GM18873 (cell line): ENCODE results near the gene SETD3.

Experiments
- ATAC-seq: cut with Tn5 transposase; IDR thresholded peaks from one replicate; pipeline ENCODE4 v1.9.1; 2021; ENCODE audit warnings: mild to moderate bottlenecking, moderate library complexity, moderate number of reproducible peaks; ENCODE audit not compliant: unreplicated experiment, low FRiP score

SETD3 gene

DNA sequence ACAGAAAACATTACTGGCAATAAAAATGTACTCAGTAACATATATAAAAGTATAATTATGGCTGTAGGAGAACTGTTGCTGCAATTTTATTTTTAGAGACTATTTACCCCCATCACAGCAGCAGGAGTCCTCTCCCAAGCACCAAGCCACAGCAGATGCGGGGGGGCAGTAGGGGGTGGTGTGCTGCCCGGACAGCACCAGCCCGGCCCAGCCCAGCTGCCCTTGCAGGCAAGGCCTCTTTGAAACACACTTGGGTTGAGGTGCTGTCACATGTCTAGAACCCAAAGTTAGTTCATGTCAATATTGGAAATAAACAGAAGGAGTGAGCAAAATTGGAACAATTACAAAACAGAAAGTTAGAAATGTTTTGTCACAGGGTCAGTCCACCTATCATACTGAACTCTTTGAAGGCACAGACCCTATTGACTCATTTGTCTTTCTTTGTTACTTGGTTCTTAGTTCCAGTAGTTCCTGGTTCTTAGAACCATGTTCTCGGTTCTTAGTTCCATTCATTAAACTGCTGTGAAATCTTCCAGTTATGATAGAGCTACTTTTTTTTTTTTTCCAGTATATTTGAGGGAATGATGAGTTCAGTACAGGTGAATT, 23.3 kb upstream of the SETD3 start:
- no peak for ATAC-seq

DNA sequence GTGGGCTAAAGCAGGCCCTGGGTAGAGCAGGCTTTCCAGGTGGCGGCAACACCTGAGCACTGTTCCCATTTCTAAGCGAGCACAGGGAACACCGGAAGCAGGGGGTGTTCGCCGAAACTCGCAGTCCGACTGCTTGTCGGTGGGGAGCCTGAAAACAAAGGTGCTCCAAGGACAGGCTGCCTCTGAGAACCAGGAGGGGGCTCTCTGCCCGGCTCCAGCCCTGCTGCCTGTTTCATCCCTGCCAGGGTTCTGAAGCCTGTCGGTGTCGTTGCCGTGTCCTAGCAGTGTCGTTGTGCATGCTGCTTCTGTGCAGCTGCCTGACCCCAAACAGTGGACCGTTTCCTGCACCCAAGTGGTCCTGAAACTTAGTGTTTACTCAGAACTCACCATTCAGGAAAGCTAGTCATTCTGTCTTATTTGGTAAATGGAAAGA, 22.3 kb upstream of the SETD3 start:
- no peak for ATAC-seq

- ATAC-seq = no peak
Measured at GRCh38 chr14:99497894-99498293, 17.2 kb upstream of the SETD3 start.

DNA sequence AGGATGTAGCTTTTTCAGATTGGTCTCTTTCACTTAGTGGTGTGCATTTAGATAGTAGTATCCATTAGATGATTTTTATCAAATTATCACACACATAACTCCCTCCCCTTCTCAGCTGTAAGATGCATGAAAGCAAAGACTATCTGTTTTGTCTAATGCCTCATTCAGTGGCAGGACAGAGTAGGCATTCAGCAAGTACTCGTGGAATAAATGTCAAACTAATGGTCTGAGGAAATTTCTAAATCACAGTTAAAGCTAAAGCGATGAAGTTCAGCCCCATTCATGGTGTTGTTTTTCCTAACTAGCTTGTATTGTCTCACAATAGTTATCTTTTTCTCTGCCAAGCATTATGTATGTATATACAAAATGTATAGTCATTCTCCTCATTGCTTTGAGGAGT, 16.7 kb upstream of the SETD3 start:
- ATAC-seq = no peak

DNA sequence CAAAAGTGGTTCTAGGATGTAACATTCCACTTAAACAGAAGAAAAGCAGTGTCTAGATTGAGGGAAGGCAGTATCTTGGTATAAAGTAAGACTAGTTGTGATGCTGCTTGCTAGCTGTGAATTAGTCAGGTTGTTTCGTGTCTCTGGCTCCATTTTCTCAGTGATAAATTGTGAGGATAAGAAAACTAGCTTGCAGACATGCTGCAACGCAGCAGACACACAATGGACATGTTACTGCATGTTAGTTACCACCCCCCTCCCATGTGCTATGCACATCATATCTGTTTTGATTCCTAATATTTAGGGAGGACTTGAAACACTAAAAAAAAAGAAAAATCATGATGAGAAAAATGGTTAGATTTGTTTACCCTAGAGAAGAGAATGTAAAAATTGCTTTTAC, 3.4 kb upstream of the SETD3 start:
- no peak for ATAC-seq

- no peak for ATAC-seq
Measured at GRCh38 chr14:99481745-99482099, 1.1 kb upstream of the SETD3 start.

GRCh38 chr14:99480917-99481744, 472 bp upstream of the SETD3 start, which contains the start of gene CCNK:
TSS of gene CCNK (plus strand) at chr14:99481409. CDS start at chr14:99492678, 11,269 bp downstream.
- peak; percentile 88 for ATAC-seq

DNA sequence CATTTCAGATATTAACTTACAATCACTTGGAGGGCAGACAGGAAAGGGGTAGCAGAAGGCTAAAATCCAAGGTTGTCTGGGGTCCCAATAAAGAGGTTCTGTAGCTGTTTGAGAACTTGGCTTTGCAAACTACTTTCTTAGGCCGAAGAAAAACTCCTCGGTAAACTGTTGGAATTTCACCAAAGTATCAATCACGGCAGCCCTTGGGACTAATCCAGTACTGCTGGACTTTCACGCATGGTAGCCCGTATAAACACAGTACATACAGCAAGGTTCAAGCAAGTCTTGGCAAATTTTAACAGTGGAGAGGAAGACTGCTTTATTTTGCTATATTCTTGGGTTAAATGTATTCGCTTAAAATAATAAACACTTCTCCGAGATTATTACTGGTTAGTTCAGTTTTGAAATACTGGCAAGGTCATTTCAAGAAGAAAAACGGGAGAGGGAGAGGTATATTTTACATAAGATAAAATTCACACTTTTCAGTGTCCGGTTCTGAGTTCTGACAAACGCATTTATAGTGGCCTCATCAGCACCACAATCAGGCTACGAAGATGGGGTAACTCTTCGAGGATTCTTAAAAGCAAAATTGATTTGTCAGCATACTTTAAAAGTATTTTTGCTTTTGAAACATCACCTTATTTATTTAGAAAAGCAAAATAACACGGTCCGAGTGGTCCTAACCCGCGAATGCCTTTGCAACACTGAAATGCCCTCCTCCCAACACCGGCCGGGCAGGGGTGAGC, 1.3 kb downstream of the SETD3 start:
- no peak for ATAC-seq

- ATAC-seq = no peak
Measured at GRCh38 chr14:99478128-99478527, 2.5 kb downstream of the SETD3 start.

GRCh38 chr14:99476864-99477263, 3.8 kb downstream of the SETD3 start:
- ATAC-seq = no peak

DNA sequence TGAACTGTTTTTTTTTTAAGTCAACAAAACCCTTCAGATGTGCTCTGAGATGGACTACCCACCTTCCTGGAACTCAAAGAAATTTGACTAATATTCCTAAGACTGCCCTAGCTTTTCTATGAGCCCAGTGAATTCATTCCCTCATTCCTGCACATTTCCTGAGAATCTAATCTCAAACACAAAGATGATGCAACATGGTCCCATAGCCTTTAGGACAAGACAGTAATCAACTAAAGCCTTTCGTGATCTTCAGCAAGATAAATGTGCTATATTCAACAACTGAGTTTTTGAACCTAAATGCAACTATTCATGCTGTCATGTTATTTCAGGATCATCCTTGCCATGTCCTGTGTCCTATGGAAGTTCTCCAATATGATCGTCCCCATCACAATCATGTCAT, 5.0 kb downstream of the SETD3 start:
- no peak for ATAC-seq

DNA sequence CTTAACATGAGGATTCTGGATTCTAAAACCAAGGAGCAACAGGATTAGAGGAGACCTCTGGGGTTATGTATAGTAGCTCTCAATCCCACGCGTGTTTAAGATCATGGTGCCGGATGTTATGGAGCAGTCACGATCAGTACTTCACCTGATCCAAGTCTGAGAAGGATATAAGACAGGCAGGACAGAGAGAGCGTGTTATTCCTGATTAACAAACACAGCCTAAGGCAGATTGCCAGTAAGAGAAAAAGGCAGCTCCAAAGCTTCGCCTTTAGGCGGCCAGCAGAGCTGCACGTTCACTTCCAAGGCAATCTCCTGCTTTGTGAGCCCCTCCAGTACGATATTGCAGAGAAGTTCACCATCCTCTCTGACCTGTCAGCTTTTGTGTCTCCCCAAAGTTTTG, 5.5 kb downstream of the SETD3 start:
- ATAC-seq = no peak

DNA sequence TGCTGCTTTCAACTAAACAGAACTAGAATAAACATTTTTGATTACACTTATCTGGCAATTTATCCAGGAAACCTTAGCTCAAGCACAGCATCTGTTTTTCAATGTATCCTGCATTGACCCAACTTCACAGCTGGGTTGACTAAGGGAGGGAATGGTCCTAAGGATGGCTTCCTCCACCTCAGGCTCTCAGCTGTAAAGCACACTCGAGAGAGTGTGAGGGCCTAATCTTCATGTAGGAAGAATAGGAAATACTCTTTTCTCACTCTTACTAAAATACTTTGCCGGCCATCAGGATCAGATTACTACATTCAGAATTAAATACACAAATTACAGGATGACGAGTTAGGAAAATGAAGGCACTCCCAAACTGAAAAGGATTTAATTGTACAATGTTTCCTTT, 7.2 kb downstream of the SETD3 start:
- ATAC-seq = no peak

GRCh38 chr14:99472937-99473336, 7.7 kb downstream of the SETD3 start:
- no peak for ATAC-seq

DNA sequence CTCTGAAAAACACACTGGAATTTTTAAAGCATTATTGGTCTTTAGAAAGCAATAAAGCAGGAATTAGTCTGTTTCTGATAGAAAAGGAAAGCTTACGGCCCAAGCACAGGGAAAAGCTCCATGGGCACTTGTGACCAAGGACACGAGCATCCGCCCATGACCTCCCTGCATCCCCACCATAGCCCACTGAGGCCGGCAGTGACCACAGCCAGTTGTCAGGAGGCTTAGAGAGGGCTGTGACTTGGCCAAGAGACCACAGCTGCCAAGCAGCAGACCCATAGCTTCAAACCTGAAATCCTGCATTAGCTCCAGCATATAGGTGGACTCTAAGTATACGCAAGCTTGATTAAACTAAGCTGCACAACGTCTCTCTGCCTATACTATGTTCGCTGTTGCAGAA, 8.9 kb downstream of the SETD3 start:
- no peak for ATAC-seq

DNA sequence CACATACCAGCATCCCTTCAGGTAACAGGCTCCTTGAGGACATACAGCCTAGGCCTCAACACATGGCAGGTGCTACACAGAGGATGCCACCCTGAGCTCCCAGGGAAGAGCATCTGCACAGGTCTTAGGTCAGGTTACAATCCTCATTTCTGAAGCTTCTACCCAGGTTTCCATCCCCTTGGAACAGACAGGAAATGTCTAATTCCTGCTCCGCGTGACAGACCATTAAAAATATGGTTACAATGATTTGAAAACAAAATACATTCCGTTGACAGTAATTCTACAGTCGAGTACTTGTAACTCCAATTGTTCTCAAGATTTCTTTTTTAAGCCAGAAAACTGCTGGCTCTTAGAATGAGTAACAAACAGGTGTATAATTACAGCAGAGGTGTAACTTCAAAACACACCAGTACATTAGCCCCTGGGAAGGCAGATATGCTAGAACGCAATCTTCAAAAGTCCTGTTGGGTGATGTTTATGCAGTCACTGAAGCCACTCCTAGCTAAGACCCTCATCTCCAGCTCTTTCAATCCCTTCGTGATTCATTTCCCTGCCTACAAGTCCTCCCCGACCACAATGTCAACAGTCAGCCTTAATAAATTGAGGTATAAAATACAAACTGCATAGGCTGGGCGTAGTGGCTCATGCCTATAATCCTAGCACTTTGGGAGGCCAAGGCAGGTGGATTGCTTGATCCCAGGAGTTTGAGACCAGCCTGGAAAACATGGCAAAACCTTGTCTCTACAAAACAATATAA, 11.6 kb downstream of the SETD3 start:
- no peak for ATAC-seq

DNA sequence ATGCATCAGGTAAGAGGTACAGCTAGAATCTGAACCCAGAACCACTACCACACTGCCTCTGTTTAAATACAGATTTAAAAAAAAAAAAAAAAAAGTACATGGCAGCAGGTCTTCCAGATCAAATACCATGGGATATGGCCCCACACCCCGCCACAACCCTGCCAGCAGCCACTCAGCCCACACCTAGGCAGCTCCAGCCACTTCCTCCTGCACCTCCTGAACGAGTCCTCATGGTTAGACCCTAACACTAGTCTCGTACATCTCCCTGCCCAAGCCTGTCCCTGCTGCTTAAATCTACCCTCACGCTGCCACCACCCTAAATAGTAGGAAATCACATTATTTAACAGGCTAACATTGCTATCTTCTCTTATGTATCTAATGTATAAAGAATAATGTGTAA, 12.6 kb downstream of the SETD3 start:
- ATAC-seq = no peak

DNA sequence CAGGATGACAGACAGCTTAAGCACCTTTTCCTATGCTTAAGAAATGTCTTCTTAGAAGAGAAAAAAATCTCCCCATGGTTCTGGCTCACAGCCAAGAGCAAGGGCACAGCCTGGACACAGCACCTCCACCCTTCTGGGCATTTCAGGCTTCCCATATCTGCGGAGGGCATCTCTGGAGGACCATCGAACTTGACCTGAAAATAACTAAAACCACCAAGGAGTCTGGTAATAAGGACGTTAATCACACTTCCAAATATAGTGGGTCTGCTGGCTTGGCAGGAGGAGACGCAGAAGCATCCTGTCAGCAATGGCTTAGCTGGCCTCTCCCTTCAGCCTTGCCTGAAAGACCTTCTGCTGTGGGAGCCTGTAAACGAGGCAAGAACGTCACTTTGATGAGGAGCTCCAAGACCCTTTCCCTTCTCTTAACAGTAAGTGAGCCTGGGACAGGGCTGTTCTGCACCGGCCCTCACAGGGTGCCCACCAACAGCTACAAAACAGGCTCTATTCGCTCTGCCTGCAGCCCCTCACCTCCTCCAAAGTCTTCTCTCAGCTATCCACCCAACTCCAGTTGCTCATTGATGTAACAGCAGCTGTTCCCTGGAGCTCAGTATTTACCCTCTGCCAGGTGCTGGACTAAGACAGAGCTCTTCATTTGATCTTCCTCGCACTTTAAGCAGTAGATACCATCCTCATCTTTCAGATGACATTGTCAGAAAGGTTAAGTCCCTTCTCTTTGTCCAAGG, 13.2 kb downstream of the SETD3 start:
- no peak for ATAC-seq

- no peak for ATAC-seq
Measured at GRCh38 chr14:99466758-99467157, 13.9 kb downstream of the SETD3 start.

DNA sequence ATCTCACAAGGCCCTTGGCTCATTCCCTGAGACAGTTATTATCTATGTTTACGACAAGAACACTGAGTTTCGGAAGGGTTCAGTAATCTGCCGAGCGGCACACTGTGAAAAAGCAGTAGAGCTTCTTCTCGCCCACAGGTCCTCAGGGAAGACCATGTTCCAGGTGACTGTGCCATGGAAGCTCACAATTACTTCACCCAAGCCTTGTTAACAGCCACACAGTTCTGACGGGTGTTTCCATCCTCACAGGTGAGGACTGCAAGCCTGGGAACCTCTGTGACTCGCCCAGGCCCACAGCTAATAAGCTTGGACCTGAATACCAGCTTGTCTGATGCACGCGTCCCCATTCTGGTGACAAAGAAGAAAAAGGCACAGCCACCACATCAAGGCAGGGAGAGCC, 15.4 kb downstream of the SETD3 start:
- no peak for ATAC-seq
